Hypothalamus (tissue), 51 donors: ENCODE results near the gene MRTFA.
A peak's percentile ranks its signal among the peaks of the same experiment; 100 is the strongest.

Experiments used
- DNase-seq, 51 donors: peaks; one replicate each; lab custom pipeline; 2025; lab: John Stamatoyannopoulos, UW

The MRTFA gene

DNA sequence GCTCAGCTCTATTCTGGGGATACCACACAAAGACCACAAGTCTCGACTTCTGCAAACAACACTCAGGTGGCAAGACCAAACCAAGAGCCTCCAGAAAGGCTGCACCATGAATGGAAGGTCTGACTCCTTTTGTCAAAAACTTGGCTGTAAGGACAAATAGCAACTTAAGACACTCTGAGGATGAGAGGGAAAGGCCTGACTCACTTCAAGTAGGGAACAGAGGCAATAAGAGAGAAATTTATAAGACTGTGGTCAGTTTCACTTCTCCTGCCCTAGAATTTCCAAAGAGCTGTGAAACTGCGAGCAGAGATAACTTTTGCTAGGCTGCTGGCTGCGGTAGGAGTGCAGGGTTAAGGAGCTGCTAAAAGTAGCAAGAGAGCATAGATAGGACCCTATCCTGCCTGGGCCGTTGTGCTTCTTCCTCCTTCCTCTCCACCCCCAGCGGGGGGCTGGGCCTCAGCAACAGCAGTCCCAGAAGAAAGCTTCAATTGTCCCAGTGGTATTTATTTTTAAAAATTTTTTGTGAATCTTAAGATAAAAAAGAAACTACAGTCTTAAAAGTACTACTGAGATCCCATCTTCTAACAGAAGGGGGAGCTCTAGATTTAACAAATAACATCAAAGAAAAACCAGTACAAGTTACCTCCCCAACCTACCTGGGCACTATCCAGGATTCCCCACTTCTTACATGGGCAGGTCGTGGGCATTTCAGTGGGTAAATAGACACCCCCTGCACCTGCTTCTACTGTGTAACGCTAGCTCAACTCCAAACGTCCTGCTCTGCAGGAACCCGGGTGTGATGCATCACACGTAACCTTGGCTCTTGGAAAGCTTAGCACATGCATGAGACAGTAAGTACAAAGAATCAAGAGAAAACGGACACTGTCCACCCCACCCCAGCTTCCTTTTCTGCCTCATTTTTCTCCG is 199.8 kb downstream of the MRTFA start:
- DNase-seq: peak in 12 of 51 donors; percentile 9 to 66 (median 28)

DNA sequence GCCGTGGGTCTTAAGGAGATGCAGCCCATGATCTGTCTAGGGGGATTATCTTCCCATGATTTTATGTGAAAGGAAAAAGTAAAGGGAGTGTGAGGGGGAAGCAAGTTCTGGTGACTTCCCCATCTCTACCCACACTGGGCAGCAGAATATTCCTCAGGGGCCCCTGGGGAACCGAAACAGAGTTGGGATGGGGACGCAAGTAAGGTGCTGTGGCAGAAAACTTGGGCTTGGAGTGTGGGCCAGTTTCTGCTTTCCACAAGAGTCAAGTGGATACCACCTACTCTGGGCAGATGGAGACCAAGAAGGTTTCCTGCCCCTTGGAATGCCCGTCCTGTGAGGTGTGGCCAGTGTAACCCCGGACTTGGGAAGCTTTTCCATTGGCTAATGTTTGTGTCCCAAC is 201.8 kb downstream of the MRTFA start:
- no peak for DNase-seq

DNA sequence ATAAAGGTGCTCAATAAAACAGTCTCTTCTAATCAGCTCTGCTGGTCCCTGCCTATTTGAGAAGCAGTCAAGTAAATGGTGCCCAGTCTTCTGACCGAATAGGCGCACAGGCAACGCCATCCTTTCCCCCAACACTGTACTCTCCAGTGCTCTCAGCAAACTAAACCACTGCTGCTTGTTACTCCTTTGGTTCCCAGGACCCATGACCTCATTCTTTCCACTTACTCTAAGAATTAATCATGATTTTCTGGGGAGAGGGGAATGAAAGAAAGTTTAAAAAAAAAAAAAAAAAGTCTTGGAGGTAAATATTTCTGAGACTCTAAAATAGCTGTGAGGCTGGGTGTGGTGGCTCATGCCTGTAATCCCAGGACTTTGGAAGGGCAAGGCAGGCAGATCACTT is 202.4 kb downstream of the MRTFA start:
- DNase-seq: no peak

DNA sequence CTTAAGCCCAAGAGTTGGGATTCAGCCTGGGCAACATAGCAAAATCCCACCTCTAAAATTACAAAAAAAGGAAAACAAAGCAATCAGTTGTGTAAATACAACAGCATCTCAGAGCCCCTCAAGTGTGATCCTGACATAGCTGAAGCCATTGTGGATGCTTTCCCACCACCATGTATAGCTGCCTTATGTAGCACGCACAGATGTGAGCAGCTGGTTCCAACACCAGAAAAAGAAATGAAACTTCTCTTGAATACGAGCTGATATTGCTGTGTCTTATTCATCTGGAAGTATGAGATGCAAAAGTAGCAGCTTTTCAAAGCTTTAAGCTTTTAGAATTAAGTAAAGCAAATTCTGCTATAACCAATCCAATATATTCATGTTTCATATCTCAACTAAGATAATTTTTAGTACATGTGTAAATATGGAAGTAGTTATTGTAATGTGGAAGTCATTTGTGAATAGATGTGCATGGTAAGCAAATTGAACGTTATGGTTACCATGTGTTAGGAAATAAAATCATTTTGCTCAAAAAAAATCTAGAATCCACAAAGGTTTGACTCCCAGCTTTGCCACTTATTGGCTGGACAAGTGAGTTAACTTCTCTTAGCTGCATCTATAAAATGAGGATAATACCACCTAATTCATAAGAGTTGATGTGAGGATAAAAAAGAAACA is 203.0 kb downstream of the MRTFA start:
- DNase-seq: no peak

DNA sequence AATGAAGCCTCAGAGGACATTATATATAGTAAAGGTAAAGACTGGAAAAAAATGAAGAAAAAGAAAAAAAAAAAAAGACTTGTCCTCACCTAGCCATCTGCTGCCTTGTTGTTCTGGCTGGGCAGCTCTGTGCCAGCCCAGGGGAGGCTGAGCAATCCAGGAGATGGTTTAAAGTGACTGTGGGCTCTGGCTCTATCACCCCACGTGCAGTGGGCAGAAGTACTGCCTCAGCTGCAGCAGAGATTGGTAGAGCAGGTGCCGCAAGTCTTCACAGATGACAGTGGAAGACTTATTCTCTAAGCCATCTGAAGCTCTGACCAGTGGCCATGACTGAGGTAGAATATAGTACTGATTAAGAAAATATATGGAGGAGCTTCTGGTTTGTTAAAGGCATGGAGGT is 203.9 kb downstream of the MRTFA start:
- no peak for DNase-seq

DNA sequence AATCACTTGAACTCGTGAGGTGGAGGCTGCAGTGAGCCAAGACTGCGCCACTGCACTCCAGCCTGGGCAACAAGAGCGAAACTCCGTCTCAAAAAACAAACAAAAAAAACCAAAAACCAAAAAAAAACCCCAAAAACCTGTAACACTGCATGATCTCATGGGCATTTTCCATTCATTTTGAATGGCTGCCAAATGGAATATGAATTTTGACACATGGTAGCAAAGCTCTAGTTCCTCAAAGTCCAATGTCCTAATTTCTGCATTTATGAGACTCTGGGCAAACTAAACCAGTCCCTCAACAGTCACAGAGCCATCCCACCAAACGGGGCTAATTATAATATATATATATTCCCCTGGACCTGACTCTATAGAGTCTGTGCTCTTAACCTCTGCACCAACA is 204.4 kb downstream of the MRTFA start:
- DNase-seq: no peak

DNA sequence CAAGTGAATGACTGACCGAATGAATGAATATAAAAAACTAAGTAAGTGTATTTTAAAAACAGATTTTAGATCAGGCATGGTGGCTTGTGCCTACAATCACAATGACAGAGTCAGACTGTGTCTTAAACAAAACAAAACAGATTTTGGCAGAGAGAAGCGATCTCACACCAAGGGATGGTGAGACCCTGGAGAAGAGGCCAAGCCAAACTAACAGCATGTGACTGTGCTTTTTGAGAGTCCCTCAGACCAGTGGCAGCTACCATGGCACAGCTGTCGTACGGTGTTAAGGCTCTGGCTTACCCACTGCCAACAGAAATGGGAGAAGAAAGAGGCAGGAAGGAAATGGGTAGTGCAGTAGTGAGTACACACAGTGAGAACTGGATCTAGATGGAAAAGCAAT is 205.5 kb downstream of the MRTFA start:
- no peak for DNase-seq

DNA sequence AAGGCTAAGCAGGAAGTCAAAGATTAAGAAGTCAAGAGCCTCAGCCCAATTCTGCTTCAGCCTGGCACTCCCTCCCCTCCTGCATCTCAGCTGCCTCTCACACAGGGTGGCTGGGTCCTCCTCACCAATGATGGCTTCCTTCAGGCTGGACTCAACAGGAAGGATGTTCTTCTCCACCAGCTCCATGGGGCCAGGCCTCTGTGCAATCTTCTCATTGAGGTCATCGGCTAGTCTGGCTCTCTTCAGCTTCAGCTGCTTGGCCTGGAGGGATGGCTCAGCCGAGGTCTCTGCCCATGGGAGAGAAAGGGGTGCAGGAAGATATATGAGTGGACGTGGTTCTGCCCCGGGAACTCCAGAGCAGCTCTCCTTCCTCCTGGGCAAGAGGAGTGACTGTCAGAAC is 207.0 kb downstream of the MRTFA start:
- DNase-seq: no peak

DNA sequence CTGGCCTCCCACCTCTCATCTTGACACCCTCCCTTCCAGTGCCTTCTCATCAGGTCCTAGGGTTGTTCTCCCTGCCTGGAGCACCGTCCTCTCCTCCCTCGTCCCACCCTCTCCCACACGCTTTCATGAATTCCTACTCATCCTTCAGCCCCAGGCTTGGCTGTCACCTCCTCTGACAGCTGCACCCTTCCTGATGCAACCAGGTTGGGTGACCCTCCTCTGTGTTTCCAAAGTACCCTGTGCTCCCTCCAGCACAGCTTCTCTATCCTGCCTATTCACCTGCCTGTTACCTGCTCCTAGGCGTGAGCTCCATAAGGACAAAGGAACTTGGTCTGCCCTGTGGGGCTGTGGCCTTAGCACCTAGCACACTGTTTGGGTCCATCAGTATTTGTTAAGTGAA is 207.7 kb downstream of the MRTFA start:
- no peak for DNase-seq

DNA sequence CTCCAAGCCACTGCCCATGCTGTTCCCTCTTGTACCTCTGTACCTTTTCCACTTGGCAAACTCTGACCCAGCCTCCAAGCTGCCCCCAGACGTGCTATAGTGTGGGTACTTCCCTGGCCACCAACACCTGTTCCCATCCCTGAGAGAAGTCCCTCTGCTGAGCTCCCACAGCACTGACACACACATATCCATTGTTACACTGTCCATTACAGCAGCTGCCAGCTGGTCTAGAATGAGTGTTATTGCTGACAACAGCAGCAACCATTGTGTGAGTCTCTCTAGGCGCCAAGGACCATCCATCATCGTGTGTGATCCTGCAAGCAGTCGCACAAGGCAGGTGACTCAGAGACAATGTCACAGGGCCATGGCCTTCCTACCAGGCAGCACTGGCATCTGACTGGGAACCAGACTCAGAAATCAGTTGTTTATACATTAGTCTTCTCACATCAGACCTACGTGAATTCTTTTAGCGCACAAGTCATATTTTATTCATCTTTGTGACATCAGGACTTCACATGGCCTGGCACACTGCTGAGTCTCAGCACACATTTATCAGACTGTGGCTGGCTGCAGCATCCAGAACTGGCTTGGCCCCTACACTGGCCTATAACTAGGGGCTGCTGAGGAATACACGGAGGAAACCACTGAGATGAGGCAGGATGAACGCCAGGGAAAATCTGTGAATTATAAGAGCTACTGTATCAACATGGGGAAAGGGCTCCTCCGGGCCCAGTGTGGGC is 209.8 kb downstream of the MRTFA start:
- peak in 43 of 51 donors; percentile 16 to 91 (median 72) for DNase-seq

DNA sequence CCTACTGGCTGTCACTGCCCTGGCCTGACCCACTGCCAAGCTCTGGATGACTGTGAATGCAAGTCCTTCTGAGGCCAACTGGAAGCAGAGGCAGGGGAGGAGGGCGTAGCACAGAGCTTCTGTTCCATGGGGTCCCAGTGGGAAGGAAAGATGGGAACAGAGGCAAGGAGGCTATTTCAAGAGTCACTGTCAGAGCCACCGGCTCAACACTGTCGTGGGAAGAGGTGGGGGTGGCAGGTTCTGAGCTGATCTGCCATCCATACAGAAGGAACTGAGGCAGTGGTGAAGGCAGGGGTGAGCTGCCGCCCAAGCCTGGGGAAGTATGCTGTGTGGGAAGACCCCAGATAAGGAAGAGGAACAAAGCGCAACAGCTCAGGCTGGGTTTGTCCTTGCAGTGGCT is 211.4 kb downstream of the MRTFA start:
- DNase-seq: peak in 1 of 51 donors; percentile 17

DNA sequence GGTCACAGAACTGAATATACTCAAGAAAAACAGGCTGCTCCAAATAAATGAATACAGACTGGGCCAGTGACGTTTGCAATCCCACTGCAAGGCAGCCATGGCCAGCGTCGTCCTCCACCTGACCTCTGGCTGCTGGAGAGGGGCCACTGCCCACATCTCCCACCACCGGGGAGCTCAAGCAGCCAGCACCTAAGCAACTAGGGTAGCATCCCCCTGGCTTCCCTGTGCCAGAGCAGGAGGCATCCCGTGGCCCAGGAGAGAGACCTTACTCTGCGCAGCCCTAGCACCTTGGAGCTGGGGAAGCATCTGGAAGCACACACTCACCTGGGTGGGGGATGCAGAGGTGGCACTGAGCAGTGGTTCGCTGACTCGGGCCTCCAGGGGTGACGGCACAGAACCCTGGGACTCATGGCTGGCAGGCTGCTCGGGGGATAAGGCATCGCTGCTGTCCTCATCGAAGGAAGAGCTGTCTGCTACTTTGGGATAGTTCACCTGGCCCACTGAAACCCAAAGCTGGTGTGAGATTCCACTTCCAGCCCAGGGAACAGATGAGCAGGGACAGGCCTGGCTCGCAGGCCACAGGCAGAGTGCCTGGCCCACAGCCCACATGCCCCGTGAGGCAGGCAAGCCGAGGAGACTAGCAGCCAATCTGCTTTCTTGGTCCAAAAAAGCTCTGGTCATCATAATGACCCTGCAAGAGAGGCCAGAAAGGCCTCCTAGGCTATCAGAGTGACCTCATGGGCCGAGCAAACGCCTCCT is 212.5 kb downstream of the MRTFA start:
- DNase-seq: no peak

DNA sequence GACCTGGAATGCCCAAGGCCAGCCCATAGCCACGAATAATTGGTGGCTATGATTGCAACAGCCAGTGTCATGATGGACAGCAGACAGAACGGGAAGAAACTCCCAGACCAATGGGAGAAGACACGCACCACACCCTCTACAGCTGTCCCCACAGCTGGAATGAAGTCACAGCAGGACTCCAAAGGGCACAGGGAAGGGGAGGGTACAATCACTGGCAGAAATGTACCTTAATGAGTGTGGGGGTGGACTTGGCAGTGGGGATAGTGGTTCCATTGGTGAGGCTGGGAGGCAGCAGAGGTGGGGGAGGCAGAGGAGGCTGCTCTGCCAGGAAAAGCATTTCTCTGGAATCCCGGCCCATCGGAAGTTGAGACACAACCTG is 213.2 kb downstream of the MRTFA start:
- DNase-seq: no peak

DNA sequence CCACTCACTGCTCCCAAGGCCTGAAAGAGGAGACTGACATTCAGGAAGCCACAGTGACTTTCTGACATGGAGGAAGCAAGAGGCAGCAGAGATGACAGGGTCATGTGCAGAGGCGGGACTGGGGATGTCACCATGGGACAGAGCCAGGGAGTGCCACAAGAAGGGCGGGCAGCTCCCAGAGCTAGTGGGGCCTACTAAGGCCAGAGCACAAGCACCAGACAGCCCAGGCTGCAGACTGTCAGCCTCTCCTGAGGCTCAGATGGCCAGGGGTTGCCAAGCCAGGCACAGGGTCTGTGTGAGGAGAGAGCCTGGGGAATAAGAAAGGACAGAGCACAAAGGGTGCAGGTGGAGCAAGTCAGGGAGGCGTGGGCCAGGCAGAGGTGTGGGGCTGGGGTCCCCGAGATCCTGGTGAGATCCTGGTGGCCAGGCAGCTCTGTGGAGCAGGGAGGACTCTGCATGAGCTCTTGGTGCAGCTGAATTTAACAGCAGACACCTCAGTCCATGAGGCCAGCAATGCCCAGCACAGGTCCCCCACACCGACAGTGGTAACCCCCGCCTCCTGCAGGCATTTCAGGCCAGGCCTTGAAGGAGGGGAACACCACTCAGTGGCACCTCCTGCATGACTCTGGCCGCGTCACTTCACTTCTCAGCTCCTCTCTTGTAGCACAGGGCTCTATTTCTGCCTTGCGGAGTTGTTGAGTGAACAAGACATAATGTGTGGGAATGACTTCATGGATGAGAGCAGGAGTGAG is 213.8 kb downstream of the MRTFA start:
- DNase-seq: peak in 3 of 51 donors; percentile 12 to 35 (median 32)

DNA sequence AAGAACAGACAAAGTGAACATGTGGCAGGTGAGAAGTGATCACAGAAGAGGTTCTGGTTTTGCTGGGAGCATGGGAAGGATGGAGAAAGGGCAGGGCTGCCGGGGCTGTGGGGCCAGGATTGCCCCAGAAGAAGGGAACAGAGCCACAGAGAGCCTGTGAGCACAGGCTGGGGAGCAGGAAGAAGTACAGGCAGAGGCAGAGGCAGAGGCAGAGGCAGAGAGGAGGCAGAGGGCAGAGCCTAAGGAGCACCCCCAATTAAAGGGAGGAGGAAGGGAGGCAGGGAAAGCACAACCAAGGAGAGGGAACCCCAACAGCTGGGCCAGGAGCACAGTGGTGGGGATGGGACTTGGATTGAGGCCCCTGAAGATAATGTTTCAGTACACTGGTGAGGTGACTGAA is 214.6 kb downstream of the MRTFA start:
- no peak for DNase-seq

DNA sequence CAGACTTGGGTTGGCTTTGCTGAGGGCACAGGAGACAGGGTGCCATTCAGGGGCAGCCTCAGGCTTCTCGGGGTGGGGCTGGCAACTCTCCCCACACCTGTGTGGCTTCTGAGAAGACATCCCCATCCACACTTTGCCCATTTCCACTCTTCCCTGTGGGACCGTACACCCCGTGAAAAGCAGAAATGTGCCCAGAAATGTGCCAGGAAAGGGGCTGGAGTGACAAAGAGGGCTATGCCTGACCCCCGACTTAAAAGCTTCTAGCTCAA is 215.5 kb downstream of the MRTFA start:
- DNase-seq: no peak

DNA sequence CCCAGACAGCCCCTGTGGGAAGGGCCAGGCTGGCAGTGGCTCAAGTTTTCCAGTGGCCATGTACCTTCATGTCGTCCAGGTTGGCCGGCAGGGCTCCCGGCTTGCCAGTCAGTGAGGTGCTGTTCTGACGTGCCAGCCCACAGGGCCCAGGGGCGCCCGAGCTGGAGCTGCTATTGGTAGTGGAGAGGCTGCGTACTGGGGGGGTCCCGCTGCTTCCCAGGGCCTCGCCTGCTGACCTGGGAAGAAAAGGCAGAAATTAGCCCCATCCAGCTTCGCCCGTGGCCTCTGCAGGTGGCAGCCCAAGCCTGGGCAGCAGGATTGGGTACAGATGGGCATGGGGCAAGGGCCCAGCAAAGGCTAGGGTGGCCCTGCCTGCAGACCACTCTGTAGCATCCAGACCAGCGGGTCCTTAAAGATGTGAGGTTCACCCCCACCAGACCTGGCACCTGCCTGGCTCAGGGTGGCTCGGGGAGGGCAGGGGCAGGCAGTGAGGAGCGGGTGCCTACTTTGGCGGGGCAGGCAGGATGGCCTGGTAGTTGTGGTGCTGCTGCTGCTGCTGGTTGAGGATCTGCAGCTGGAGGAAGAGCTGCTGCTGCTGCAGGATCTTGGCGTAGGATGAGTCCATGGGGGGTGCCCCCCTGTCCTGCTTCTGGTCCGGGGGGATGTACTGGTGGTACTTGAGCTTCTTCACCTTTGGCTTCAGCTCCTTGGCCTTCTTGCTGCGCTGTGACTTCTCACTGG is 216.0 kb downstream of the MRTFA start:
- no peak for DNase-seq

DNA sequence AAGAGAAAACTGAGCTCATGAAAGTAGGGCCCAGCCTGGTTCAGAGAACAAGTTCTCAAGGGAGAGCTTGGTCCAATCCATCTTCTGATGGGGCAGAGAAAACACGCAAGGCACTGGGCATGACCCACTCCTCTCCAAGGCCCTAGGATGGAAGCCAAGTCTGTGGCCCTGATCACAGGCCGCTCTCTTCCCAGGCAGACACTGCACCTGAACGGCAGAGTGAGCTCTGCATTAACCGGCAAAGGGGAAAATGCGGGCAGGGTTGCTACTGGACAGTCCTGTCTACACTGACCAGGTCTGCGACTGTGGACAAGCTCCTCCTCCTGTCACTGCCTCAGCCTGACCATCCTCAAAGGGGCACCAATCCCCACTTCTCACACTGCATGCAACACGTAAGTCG is 216.8 kb downstream of the MRTFA start:
- DNase-seq: no peak
